GM12872 (cell line): Measurements from ENCODE around the gene EDEM1.

ENCODE experiments used
- TF ChIP-seq, protein P1 (sequence below): IDR thresholded peaks from 3 replicates; pipeline ENCODE4 v1.5.1; 2011; ENCODE audit warnings: low read depth, mild to moderate bottlenecking, low read length, moderate library complexity; ENCODE audit not compliant: insufficient read depth

EDEM1 gene

DNA sequence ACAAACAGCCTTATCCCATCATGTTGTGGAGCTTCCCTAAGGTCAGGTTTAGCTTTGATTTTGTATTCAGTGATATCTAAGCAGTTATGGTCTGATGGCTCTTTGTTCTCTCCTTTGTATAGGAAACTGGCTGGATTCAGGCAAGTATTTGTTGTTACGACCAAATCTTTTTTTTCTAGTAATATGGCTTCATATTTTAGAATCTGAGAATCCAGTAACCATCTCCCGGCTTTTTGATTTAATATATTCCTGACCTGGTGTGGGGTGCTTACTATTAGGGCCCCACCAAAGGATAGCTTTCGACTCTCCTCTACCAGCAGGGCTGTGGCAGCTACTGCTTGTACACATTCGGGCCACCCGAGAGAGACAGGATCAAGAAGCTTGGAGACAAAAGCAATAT is 42.4 kb upstream of the EDEM1 start:
- TF ChIP-seq, protein P1, sequence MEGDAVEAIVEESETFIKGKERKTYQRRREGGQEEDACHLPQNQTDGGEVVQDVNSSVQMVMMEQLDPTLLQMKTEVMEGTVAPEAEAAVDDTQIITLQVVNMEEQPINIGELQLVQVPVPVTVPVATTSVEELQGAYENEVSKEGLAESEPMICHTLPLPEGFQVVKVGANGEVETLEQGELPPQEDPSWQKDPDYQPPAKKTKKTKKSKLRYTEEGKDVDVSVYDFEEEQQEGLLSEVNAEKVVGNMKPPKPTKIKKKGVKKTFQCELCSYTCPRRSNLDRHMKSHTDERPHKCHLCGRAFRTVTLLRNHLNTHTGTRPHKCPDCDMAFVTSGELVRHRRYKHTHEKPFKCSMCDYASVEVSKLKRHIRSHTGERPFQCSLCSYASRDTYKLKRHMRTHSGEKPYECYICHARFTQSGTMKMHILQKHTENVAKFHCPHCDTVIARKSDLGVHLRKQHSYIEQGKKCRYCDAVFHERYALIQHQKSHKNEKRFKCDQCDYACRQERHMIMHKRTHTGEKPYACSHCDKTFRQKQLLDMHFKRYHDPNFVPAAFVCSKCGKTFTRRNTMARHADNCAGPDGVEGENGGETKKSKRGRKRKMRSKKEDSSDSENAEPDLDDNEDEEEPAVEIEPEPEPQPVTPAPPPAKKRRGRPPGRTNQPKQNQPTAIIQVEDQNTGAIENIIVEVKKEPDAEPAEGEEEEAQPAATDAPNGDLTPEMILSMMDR, result no peak

GRCh38 chr3:5149306-5149880 is 38.1 kb upstream of the EDEM1 start:
- TF ChIP-seq, protein P1, result no peak

- TF ChIP-seq, protein P1, result no peak
Observed at GRCh38 chr3:5151586-5151985, 35.9 kb upstream of the EDEM1 start.

GRCh38 chr3:5153074-5153473 is 34.4 kb upstream of the EDEM1 start:
- TF ChIP-seq, protein P1, result no peak

DNA sequence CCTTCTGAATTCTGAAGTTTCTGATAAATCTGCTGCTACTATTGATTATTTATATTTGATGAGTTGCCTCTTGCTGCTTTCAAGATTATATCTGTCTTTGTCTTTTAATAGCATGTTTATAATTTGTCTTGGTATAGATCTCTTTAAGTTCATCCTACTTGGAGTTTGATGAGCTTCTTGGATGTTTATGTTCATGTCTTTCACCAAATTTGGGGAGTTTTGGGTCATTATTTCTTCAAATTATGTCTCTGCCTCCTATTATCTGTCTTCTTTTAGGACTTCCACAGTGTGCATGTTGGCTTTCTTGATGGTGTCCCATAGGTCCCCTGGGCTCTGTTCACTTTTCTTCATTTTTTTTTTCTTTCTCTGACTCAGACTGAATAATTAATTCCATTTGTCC is 32.3 kb upstream of the EDEM1 start:
- TF ChIP-seq, protein P1, result no peak

GRCh38 chr3:5160321-5160720 is 27.2 kb upstream of the EDEM1 start:
- TF ChIP-seq, protein P1, result no peak

- TF ChIP-seq, protein P1, result no peak
Observed at GRCh38 chr3:5160940-5161858, 26.3 kb upstream of the EDEM1 start.
